ENCODE results near the gene DDX39B.
"Not testable (repeated sequence)": the region's sequence is repeated elsewhere in the genome, so short reads cannot be mapped to it uniquely, and the experiment has no call there.

DDX39B gene

GRCh38 chr6:31541658-31542521, at the start of gene DDX39B:
Gene DDX39B, minus strand, starts transcription at chr6:31542003. Its CDS starts 1,471 bp downstream, at chr6:31540532.
- DNase-seq: peak; percentile 90

- not testable (repeated sequence) for DNase-seq
These were observed 48.9 kb upstream of the DDX39B start for GRCh38 chr6:31590691-31591090.

- DNase-seq: no peak
These were observed 47.3 kb upstream of the DDX39B start for GRCh38 chr6:31588871-31589650.

GRCh38 chr6:31587791-31588777, 46.3 kb upstream of the DDX39B start:
- no peak for DNase-seq

GRCh38 chr6:31586599-31587281, 44.9 kb upstream of the DDX39B start:
- DNase-seq: no peak

- no peak for DNase-seq
These were observed 44.2 kb upstream of the DDX39B start, which contains the start of gene LST1 for GRCh38 chr6:31586008-31586407. Gene LST1, plus strand, starts transcription at chr6:31586277. Its CDS starts 1,023 bp downstream, at chr6:31587300.

- no peak for DNase-seq
These were observed 43.7 kb upstream of the DDX39B start for GRCh38 chr6:31585491-31585890.

- peak; percentile 80 for DNase-seq
These were observed 40.4 kb upstream of the DDX39B start, which contains the start of gene LTB for GRCh38 chr6:31582230-31582643. Gene LTB, minus strand, starts transcription at chr6:31582424. Its CDS starts 7 bp downstream, at chr6:31582417.

GRCh38 chr6:31581434-31582229, 39.8 kb upstream of the DDX39B start:
- DNase-seq: no peak

GRCh38 chr6:31580807-31581433, 39.1 kb upstream of the DDX39B start:
- peak; percentile 83 for DNase-seq

- DNase-seq: no peak
These were observed 38.6 kb upstream of the DDX39B start for GRCh38 chr6:31580438-31580740.

GRCh38 chr6:31579546-31580437, 38.0 kb upstream of the DDX39B start:
- DNase-seq: no peak

- no peak for DNase-seq
These were observed 37.3 kb upstream of the DDX39B start for GRCh38 chr6:31579119-31579505.

- no peak for DNase-seq
These were observed 36.6 kb upstream of the DDX39B start for GRCh38 chr6:31578184-31579118.

GRCh38 chr6:31577579-31577966, 35.8 kb upstream of the DDX39B start:
- DNase-seq: no peak

GRCh38 chr6:31576897-31577578, 35.2 kb upstream of the DDX39B start:
- DNase-seq: peak; percentile 47

- no peak for DNase-seq
These were observed 34.3 kb upstream of the DDX39B start for GRCh38 chr6:31575952-31576685.
